Adipose tissue (tissue), 3 donors: Measurements from ENCODE around the gene WARS2. TPM values are rescaled to one million over a fixed set of nuclear protein-coding genes. Genes with fewer than 3 reads are reported as not detected.
"Not testable (repeated sequence)": the region's sequence is repeated elsewhere in the genome, so short reads cannot be mapped to it uniquely, and the experiment has no call there.

Source experiments
- H3K27ac ChIP-seq: one replicate; pipeline ENCODE4 v1.5.1; 2013; ENCODE audit warnings: low read depth, low read length
- WGBS, 3 donors: extraction: QIAGEN DNeasy Blood & Tissue Kit; methylation state at CpG; one replicate each; pipeline ENCODE4 v1.1.7; 2013; 5-methylcytosine and 5-hydroxymethylcytosine counted together
- polyA plus RNA-seq, 3 donors: library from polyadenylated mRNA; stranded (reverse); fragments of 200-250 nt; gene quantifications; one replicate each; pipeline ENCODE4 v1.2.3, GENCODE V29; 2013
- donor health status: healthy with polysubstance abuse.
- donor health status: Bipolar disorder and iron deficiency.
- donor health status: healthy.

WARS2 gene
- polyA plus RNA-seq, 3 donors = 7.0 to 8.9 (median 7.0) TPM

DNA sequence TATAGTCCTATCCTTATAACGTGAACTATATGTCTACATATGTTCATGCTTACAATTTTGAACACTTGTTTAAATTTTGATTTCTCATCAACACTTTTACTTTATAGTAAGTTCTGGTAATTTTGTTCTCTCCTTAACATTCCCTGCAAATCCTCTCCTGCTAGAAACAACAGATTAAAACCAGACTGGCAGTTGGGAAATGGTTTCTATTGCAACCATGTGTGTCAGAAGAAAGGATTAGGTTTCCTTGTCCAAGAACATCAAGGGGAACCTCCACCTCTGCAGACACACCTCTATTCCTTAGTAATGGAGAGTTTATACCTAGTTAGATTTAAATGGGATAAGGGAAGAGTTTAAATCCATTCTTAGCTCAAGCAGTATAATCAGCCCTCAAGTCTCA is 3.3 kb upstream of the WARS2 start:
- H3K27ac ChIP-seq = no peak overlapping the region
- WGBS, 3 donors = 90 to 94% (median 94%) methylated on average over 1 of the region's 1 CpG

DNA sequence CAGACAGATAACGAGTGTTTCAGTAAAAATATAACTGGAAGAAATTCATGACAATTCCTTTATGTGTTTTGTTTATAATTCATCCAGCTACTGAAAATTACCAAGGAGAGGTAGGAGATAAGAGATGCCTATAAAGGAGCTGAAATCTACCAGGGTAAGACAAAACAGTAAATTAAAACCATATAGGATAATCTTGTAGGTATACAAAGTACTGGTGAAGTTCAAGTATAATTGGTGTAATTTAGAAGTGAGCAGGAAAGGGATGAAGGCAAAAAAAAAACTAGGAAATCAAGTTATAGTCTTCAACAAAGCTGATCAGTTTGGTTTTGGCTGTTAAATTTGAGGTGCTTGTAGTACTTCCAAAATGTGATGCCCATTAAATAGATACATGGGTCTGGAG is 1.2 kb upstream of the WARS2 start:
- 94 to 100% (median 97%) methylated on average over 1 of the region's 1 CpG for WGBS, 3 donors
- no peak overlapping the region for H3K27ac ChIP-seq

DNA sequence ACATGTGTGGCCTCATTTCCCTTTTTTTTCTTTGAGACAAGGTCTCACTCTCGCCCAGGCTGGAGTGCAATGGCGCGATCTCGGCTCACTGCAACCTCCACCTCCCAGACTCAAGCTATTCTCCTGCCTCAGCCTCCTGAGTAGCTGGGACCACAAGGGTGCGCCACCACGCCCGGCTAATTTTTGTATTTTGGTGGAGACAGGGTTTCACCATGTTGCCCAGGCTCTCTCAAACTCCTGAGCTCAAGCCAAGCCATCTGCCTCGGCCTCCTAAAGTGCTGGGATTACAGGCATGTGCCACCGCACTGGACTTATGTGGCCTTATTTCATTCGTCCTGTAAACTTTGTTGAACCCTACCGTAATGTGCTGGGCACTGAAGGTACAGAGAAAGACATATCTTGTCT is 569 bp upstream of the WARS2 start:
- WGBS, 3 donors = 35 to 69% (median 49%) methylated on average over 11 of the region's 11 CpGs
- H3K27ac ChIP-seq = no peak overlapping the region

DNA sequence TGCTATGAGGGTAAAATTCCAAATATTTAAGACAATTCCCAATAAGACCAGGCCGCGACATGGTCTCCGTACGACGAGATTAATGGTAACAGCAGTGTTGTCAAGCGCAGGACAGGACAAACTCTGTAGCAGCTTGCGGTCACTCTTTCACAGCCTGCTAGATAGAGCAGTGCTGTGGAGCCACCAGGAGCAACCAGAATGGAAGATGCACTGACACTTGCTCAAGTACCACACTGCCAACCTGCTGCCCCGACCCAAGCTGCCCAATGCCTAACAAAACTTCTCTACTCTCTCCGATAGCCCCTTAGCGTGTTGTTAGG is 636 bp downstream of the WARS2 start:
- WGBS, 3 donors = 2 to 14% (median 9%) methylated on average over 10 of the region's 10 CpGs
- peak overlapping the region; percentile 92 for H3K27ac ChIP-seq

DNA sequence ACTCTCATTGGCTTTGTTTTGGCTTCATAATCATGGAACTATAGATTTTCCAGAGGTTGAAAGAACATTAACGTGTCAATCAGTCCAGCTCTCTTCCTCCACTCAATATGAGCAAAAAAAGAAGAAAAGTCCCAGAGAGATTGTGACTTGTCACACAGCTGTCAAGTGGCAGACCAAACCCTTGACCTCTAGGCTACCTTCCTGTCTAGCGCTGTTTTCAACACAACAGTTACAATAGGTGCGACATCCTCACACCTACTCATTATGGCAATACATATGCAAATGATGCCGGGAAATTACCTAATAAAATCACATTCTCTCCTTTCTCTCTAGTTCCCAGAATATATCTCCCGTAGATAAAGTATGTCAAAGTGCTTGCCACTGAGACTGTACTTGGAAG is 1.1 kb downstream of the WARS2 start:
- 25 to 47% (median 41%) methylated on average over 5 of the region's 5 CpGs for WGBS, 3 donors
- no peak overlapping the region for H3K27ac ChIP-seq

DNA sequence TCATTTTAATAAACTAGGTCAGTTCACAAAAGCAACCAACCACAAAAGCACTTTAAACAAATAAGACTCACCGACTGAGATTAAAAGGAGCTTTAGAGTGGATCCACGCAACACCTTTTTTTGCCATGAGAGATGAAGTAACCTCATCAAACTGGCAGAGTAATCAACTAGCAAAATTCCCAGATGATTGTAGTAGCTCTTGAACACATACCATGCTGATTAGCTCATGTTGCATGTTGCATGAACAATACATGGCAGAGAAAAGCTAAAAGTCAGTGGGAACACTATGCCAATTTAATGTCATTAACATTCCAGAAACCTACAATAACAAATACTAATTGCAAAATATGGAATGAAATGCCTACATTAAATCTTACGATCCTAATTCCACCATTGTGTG is 4.1 kb downstream of the WARS2 start:
- no peak overlapping the region for H3K27ac ChIP-seq
- WGBS, 3 donors = 57 to 87% (median 61%) methylated on average over 3 of the region's 3 CpGs

DNA sequence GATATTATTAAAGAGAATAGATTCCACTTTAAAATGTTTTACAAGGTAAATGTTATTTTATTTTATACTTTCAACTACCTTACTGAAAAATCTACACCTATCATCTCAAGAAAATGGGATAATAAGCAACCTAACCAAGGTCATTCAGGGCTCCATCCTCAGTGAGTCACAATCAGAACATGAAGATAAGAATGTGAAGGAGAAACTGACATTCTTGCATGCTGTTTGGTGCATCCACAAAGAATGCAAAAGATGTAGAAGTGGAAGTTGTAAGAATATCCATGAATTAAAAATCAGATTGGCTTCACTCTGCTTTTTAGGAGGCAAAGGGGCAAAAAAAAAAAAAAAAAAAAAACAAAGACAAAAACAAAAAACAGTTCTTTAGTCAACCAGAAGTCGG is 6.5 kb downstream of the WARS2 start:
- WGBS, 3 donors = 97 to 98% (median 97%) methylated on average over 1 of the region's 1 CpG
- no peak overlapping the region for H3K27ac ChIP-seq

DNA sequence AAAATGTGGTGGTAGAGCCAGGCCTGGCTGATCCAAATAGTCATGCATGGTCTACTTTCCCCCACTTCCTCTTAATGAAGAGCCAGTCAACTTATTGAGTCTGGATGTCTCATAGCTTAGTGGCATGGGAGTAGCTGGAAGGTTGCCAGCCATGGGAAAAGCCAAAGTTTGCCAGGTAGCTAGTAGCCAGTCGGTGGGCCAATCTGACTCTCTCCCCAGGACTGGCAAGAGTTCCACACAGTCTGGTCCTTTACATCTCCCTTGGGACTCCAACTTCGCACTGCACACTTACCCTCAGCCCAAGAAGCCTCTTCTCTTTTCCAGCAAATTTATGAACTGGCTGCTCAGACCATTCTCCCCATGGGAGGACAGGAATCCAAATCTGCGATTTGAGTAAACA is 8.3 kb downstream of the WARS2 start:
- no peak overlapping the region for H3K27ac ChIP-seq
- 54 to 85% (median 78%) methylated on average over 3 of the region's 3 CpGs for WGBS, 3 donors

DNA sequence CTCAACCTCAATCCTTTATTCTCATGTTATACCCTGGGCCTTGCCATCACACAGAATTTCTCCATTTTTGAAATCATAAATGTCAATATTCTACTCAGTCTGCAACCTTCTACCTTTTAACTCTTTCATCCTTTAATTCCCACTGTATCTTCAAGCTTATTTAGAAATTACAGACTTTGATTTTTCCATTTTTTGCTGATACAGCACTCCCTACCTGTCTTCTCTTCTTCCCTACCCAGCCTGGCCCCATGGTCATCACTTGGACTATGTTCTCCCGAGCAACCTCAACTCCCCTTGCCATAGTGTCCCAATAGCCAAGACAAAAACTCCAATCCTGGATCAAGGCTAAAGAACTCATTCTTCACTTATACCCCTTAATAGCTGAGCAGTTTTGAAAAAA is 14.6 kb downstream of the WARS2 start:
- 94 to 100% (median 97%) methylated on average over 1 of the region's 1 CpG for WGBS, 3 donors
- H3K27ac ChIP-seq = no peak overlapping the region

DNA sequence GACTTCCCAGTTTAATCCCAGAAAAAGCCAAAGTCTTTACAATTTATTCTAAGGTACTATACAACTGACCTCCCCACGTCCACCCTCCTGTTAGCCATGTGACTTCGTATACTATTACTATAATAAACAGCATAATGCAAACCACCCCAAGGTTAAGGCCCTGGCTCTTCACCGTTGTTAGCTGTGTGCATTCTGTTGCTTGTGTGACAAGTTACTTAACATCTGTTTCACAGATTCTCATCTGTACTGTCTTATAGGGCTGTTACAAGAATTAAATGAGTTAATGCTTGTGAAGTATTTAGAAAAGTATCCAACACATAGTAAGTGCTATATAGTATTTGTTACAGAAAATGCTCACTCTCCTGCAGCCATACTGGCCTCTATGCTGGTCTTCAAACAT is 15.7 kb downstream of the WARS2 start:
- 87 to 90% (median 88%) methylated on average over 3 of the region's 3 CpGs for WGBS, 3 donors
- H3K27ac ChIP-seq = no peak overlapping the region

DNA sequence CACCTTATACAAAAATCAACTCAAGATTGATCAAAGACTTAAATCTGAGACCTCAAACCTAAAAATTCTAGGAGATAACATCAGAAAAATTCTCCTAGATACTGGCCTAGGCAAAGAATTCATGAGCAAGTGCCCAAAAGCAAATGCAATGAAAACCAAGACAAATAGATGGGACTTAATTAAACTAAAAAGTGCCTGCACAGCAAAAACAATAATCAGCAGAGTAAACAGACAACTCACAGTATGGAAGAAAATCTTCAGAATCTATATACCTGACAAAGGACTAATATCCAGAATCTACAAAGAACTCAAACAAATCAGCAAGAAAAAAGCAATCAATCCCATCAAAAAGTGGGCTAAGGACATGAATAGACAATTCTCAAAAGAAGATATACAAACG is 18.6 kb downstream of the WARS2 start:
- WGBS, 3 donors = 70 to 86% (median 77%) methylated on average over 1 of the region's 1 CpG
- H3K27ac ChIP-seq = not testable (repeated sequence)

DNA sequence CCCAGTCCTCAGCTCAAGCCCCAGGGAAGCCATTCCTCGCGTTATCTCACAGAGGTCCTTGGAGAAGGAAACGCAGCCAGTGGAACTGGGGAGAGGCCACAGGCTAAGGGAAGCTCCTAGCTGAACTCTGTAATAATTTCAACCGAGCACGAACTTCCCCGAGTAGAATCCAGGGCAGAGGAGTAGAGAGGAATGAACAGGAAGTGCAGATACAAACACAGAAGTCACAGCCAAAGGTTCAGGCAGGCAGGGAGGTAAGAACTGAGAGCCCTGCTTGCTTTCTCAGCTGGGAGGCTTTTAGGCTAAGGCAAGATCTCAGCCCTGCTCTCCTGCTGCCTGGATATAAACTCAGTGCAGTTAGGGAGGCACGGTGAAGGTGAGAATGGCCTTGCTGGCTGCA is 23.7 kb downstream of the WARS2 start:
- no peak overlapping the region for H3K27ac ChIP-seq
- 53 to 72% (median 55%) methylated on average over 7 of the region's 7 CpGs for WGBS, 3 donors

DNA sequence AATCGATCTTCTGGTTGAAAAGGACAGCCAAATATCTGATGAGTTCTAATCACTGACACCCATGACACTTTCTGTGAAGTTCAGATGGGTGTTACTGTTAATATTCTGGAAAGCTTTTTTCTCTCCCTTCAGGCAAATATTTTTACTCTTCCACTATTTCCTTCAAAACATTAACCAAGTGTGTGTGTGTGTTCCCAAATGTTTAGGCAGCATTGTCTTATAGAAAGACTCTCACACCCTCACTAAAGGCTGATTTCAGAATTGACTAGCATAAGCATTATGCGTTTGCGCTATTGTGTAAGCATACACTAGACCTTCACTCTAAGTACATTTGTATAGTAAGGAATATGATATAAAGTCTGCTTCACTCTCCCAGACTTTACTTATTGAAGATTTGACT is 24.7 kb downstream of the WARS2 start:
- 89 to 92% (median 91%) methylated on average over 3 of the region's 3 CpGs for WGBS, 3 donors
- H3K27ac ChIP-seq = no peak overlapping the region

DNA sequence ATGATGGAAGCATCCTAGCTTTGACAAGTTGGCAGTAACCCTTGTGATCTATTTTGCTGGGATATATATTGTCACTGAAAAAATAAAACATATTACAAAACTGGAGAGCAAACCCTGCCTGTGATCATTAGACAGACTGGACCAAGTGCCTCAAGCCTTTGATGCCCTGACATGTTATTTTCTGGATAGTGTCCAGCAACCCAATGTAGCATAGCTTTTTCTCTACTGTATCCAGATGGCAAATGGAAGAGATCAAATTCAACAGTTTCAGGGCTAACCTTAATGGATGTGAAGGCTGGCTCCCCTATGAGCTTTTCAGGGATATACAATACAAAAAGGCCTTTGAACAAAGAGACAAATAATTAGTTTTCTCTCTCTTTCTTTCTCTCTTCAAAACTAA is 25.1 kb downstream of the WARS2 start:
- no peak overlapping the region for H3K27ac ChIP-seq

DNA sequence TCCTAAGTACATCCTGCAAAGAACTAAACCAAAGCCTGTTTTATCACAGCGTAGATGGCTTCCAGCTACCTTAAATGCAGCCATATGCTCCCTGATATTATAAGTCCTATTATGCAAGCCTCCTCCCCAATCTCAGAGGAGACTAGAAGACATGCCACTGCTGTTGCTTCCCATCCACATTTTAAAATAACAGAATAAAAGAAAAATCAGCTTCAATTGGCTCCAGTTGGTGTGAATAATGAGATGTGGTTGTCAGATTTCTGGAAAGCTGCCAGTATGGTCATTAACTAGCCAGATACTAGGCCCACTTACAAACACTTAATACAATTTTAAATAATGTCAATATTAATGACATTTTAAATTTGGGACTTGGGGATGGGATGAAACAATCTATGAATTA is 25.7 kb downstream of the WARS2 start:
- no peak overlapping the region for H3K27ac ChIP-seq
- WGBS, 3 donors = 86 to 95% (median 95%) methylated on average over 1 of the region's 1 CpG

DNA sequence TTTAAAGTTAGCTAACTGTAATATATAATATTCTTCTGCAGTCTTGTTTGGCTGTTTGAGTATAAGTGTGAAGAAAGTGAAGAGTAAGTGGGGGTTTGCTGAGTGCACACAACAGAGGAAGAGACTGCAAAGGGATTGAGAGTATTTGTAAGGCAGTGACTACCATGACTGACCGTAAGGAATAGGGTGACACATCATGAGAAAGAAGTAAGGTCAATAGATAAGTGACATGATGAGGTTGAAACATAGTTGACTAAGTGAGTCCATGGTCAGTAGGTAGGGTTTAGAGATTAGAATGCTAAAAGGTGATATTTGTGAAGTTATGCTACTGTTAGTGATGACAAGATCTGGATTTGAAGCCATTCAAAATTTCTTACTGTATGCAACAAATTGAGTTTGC is 27.7 kb downstream of the WARS2 start:
- 89 to 97% (median 95%) methylated on average over 1 of the region's 1 CpG for WGBS, 3 donors
- H3K27ac ChIP-seq = no peak overlapping the region

DNA sequence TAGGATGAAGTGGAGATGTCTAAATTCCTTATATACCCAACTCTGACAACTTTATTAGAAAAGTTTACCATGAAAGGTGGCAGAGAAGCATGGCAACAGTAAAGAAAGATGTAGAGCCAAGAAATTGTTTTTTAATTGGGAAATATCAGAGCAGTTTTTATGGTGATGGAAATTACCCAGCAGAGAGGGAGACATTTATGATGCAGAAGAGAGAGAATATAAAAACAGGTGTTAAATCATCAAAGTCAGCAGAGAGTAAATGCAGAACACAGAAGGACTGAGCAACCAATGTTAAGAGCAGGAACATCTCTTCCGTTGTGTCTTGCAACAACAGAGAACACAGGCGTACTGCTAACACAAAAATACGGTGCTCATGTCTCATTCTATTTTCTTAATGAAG is 28.2 kb downstream of the WARS2 start:
- 96 to 98% (median 98%) methylated on average over 3 of the region's 3 CpGs for WGBS, 3 donors
- H3K27ac ChIP-seq = no peak overlapping the region

DNA sequence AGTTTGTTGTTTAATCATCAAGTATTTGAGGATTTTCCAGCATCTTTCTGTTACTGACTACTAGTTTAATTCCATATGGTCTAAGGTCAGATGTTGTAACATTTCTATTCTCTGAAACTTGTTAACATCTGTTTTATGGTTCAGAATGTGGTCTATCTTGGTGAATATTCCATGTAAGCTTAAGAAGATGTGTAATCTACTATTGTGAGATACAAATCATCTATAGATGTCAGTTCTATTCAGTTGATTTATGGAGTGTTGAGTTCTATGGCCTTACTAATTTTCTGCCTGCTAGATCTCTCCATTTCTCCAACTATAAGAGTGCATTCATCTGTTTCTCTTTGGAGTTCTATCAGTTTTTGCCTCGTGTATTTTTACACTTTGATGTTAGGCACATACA is 31.5 kb downstream of the WARS2 start:
- no peak overlapping the region for H3K27ac ChIP-seq
- WGBS, 3 donors = 74 to 84% (median 75%) methylated on average over 1 of the region's 1 CpG

DNA sequence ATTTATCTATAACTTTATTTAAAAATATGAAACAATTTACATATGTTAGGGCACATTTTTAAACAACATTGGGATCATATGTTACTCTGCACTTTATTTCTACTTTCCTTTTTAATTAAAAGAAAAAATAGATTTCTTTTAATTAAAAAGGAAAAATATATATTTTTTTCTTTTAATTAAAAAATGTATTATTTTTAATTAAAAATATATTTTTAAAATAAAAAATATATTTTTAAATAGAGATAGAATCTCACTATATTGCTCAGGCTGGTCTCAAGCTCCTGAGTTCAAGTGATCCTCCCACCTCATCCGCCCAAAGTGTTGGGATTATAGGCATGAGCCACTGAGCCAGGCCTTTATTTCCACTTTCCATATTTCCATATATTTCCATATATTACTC is 36.7 kb downstream of the WARS2 start:
- WGBS, 3 donors = 95 to 100% (median 98%) methylated on average over 1 of the region's 1 CpG

DNA sequence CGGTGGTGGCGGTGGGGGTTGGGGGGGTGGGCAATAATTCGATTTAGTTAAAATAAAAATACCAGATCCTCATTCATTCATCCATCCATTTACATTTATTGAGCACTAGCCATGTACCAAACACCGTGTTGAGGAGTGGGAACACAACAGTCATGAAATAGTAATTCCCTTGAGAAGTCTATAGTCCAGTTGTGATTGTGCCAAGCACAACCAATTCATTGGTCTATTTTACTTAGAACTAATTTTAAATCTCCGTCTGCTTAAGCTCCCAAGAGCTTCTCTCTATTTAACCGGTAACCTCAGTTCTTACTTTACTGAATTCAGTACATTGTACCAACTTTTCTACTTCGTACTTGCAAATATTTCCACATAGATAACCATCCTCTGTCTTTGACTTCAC is 38.4 kb downstream of the WARS2 start:
- no peak overlapping the region for H3K27ac ChIP-seq
- 73 to 91% (median 79%) methylated on average over 7 of the region's 7 CpGs for WGBS, 3 donors

More for the DNA sequence above, 36.7 kb downstream of the WARS2 start:
- H3K27ac ChIP-seq = no peak overlapping the region

DNA sequence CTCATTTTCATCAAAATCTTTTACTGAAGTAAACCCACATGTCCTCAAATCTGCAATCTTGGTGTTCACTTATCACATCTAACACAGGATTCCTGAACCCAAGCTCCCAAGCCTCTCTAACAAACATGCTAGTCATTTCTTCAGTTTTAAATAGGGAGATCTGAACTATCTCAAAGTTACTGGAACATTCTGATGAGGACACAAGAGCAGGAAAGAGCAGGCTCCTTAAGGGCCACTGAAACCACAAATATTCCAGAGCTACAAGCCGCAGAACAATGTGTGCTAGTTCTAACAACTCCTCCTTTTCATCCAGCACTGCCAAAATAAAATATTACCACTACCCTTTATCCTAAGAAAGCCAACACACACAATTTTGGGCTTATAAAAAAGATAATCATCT is 38.9 kb downstream of the WARS2 start:
- H3K27ac ChIP-seq = no peak overlapping the region
- WGBS, 3 donors = 78 to 94% (median 84%) methylated on average over 1 of the region's 1 CpG

DNA sequence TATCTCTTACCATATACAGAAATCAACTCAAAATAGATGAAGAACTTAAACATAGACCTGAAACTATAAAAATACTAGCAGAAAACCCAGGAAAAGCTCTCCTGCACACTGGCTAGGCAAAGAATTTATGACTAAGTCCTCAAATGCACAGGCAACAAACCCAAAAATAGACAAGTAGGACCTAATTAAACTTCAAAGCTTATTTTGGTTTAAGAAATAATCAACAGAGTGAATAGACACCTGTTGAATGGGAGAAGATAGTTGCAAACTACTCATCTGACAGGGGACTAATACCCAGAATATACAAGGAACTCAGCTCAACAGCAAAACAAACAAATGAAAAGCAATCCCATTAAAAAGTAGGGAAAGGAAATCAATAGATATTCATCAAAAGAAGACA is 40.7 kb downstream of the WARS2 start:
- H3K27ac ChIP-seq = no peak overlapping the region
